Erythroblast (primary cell): ENCODE results near the gene LYPD4.

Source experiments
- DNase-seq, 2 experiments: peaks; one replicate each; lab custom pipeline; 2025; lab: John Stamatoyannopoulos, UW
- GATA1 ChIP-seq: IDR thresholded peaks from 2 replicates; pipeline ENCODE4 v1.6.1; 2011; ENCODE audit warnings: low read depth, mild to moderate bottlenecking, control low read depth, low read length, moderate library complexity
- POLR2A ChIP-seq: IDR thresholded peaks from 2 replicates; pipeline ENCODE4 v1.6.1; 2011; ENCODE audit warnings: mild to moderate bottlenecking, low read length

The LYPD4 gene

DNA sequence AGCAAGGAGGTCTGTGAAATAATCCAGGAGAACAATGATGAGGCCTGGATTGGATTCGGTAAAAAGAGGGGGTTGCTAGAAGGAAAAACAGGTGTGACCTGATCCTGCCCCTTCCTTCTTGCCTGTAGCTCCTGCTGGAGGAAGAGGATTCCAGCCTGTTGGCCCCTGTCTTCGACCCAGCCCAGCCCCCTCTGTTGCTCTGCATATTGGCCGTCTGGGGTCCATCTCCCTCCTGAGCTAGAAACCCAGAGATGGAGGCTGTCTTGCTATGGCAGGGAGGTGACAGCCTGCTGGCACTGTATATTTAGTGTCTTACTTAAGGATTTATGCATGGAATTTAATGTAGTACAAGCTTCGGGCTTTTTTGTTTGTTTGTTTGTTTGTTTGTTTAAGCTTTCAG is 7.0 kb upstream of the LYPD4 start:
- no peak for TF ChIP-seq GATA1
- no peak for TF ChIP-seq POLR2A
- no peak for DNase-seq

DNA sequence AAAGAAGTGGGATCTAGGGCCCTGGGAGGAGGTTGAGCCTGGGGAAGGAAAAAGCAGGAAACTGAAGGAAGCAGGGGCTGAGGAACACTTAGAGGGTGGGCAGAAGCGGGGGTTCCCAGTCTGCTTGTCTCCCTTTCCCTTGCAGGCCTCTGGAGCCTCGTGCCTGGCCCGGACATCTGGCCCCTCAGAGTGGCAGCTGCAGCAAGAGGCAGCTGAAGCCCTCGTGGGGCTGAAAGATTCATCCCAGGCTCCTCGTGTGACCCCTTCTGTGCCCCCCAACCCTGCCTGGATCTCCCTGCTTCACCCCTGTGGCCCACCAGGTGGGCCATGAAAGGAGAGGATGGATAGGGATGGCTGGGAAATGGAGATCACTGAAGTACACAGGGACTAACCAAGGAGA is 5.9 kb upstream of the LYPD4 start:
- no peak for DNase-seq
- TF ChIP-seq GATA1: no peak
- TF ChIP-seq POLR2A: no peak

DNA sequence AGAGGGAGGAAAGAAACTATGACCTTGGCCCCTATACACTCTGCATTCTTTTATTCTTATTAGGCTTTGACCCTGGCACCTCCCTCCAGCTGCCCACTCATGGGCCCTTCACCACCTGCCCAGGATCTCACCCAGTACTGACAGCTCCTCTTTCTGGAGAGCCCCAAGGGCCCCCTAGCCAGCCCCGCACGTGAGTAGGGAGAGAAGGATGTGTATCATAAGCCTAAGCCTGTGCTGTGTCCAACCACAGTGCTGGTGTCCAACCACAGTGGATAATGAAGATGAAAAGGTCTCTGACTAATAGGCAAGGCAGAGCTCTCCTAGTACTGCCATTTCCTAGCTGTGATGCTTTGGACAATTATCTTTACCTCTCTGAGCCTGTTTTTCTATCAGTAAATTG is 4.6 kb upstream of the LYPD4 start:
- TF ChIP-seq GATA1 (no peak), POLR2A (no peak)

DNA sequence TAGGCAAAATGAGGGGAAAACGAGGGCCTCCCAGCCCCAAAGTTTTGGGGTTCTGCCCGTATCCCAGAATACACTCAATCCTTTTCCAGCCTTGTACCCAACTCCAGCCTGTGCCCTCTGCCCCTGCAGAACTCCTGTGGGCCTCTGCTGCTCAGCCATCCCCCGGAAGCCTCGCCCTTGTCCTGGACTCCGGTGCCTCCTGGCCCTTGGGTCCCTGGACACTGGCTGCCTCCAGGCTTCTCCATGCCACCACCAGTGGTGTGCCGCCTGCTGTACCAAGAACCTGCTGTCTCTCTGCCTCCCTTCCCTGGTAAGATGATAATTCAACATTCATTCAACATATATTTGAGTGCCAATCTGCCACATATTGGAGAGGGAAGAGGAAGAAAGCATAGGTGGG is 4.2 kb upstream of the LYPD4 start:
- no peak for TF ChIP-seq POLR2A
- no peak for TF ChIP-seq GATA1
- no peak for DNase-seq

More for the DNA sequence above, 4.6 kb upstream of the LYPD4 start:
- DNase-seq: no peak

DNA sequence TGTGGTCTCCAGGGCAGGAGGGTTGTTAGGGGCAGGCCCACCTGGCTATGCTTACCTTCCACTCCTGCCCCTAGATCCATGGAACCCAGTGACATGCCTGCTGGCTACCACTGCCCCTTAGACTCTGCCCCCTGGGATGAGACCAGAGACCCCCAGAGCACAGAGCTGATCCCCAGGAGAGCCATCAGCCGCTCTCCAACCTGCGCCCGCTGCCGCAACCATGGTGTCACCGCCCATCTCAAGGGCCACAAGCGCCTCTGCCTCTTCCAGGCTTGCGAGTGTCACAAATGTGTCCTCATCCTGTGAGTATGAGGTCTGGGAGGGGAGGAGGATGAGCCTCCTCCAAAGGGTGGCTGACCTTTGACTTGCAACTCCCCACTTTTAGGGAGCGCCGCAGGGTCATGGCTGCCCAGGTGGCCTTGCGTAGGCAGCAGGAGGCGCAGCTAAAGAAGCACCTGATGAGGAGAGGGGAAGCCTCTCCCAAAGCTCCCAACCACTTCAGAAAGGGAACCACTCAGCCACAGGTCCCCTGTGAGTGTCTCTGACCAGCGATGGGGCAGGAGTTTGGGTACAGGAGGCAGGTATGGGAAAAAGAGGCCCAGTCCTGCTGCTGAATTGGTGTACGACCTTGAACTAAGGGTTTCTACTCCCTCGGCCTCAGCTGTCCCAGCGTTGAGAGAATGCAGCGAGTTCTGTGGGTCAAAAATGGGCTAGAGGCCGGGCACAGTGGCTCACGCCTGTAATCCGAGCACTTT is 3.0 kb upstream of the LYPD4 start:
- no peak for DNase-seq
- TF ChIP-seq GATA1: no peak
- no peak for TF ChIP-seq POLR2A

DNA sequence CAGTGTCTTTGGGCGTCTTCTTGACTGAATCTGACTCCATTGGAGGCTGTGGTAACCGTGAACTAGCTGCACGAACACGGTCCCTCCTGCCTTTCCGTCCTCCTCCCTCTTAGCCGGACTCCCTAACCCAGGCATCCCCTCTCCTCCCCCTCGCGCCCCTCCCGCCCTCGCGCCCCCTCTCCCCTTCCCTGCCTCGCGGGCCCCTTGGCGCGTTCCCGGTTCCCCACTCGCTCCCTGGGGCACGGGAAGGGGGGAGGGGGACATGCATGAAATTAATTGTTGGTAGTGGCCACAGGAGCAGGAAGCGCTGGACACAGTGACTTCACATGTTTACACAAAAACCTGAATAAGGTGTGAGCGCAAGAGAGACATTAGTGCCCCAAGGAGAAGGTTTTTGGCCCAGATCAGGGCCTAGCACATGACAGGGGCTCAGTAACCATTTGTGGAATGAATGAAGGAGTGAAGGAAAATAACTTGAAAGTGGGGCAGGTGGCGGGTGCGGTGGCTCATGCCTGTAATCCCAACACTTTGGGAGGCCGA is 638 bp upstream of the LYPD4 start:
- DNase-seq: no peak

DNA sequence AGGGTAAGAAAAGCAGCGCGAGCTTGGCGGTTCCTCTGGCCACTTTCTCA is 343 bp upstream of the LYPD4 start, which contains the start of gene DMRTC2:
TSS of gene DMRTC2 (plus strand) at position 42 of the 50 bp plus-strand sequence. CDS start 2,387 bp downstream, outside the sequence.
- no peak for TF ChIP-seq GATA1
- no peak for TF ChIP-seq POLR2A
- no peak for DNase-seq

More for the DNA sequence above, 638 bp upstream of the LYPD4 start:
- TF ChIP-seq GATA1 (no peak), POLR2A (no peak)

DNA sequence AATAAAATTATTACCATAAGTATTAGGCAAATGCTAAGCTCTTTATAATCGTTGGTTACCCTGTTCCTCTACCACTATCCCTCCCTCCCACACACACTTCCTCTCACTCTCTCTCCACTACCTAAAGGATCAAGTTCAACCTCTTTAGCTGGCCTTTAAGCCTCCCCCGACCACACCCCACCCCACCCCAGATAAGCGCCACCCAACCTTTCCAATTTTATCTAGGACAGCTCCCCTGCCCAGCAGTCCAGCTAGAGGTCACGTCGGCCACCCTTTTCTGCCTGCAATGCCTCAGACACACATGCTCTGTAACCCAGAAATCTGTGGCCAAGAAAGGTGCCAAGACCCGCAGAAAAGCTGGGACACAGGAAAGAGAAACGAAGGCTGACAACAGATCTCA is 1.1 kb downstream of the LYPD4 start:
- no peak for TF ChIP-seq POLR2A
- no peak for TF ChIP-seq GATA1
- no peak for DNase-seq

DNA sequence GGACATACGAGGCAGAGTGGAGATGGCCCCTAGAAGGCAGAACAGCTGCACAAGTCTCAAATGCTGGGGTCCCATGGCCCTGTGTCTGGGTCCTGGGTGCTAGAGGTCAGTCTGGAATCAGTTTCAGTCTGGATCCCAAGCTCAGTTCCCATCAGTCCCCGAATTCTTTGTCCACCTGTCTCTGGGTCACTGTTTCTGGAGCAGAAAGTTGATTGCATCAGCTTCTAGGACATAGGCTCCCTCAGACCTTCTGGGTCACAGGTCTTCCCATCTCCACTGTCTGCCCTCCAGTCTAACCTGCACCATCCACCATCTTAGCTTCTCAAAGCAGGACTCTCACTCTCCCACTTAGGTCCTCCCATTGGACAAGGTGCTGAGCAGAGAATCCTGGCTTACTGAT is 5.3 kb downstream of the LYPD4 start:
- DNase-seq: no peak
- TF ChIP-seq GATA1 (no peak), POLR2A (no peak)

DNA sequence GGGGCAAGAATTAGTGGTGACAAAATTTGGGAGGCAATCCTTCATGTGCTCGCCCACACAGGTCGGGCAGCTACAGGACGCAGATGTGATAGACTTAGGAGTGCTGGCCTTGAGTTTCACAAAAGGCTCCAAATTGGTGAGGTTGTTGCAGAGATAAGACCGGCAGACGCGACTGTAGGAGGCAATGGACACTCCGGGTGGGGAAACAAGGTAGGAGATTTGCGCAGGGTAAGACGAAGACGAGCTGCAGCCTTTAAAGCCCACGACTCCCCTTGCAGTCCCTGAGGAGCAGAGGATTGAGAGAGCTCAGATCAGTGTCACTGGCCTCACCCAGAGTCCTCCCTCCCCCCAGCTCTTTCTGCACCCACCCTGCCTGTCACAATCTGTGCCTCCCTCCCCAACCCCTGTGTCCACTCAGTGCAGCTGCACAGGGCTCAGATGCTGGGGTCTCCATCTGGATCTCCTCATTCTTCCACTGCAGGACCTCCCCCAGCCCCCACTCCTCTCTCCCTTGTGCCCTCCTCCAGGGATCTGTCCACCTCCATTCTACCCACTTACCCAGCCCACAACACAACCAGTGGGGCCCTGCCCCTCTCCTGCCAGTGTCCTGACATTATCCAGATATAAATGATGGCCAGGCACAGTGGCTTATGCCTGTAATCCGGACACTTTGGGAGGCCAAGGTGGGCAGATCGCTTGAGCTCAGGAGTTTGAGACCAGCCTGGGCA is 6.3 kb downstream of the LYPD4 start:
- TF ChIP-seq GATA1: no peak
- TF ChIP-seq POLR2A: no peak
- no peak for DNase-seq

DNA sequence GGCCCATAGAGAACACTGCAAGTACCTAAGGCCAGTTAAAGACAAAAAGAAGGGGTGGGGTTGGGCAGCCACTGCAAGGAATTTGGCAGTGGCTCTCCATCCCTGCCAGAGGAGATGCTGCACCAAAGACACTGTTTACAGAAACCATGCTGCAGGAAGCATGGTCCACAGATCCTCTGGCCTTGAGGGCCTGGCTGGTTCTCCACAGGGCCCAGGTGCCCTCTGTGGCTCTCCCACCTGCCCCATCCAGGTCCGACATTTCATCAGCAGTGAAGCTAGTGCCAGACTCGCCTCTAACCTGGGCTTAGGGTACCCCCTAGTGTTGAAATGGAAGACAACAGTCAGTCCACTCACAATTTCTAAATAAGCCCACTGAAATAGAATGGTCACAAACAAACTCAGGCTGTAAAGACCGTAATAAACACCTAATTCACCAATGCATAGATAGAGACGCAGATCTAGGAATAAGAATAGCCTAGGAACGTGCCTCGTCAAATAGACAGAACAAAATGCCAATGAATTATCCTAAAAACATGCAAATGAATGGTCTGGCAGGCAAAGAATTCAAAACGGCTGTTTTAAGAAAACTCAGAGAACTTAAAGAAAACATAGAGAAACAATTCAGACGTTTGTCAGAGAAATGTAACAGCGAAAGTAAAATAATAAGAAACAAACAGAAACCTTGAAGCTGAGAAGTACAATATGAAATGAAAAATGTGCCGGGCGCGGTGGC is 23.3 kb downstream of the LYPD4 start:
- DNase-seq: peak; percentile 34 to 60
- TF ChIP-seq POLR2A (no peak), GATA1 (no peak)

DNA sequence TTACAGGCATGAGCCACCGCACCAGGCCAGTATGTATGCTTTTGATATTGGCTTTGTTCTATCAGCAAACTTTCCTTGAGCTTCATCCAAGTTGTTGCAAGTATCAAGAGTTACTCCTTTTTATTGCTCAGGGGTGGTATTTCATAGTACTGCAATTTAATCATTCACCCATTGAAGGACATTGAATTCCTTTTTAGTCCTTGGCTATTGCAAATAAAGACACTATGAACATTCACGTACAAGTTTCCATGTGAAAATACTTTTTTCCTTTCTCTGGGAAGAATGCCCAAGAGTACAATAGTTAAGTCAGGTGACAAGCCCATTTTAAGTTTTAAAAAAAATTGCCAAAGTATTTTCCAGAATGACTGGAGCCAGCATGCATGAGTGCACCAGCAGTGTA is 27.7 kb downstream of the LYPD4 start:
- DNase-seq: no peak
- TF ChIP-seq POLR2A: no peak
- TF ChIP-seq GATA1: no peak

DNA sequence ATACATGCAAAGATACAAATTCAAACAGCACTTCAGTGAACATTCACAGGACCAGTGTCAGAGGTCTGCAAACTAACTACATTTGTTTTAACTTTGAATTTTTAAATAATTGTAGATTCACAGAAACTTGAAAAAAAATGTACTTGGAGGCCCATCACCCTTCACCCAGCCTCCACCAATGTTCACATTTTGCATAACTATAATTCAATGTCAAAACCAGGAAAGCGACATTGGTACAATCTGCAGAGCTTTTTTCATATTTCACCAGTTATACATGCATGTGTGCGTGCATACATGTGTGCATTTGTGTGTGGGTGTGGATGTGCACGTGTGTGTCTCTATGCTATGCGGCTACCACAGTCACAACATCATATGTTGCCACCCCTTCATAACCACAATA is 29.2 kb downstream of the LYPD4 start:
- TF ChIP-seq GATA1 (no peak), POLR2A (no peak)
- DNase-seq: no peak

DNA sequence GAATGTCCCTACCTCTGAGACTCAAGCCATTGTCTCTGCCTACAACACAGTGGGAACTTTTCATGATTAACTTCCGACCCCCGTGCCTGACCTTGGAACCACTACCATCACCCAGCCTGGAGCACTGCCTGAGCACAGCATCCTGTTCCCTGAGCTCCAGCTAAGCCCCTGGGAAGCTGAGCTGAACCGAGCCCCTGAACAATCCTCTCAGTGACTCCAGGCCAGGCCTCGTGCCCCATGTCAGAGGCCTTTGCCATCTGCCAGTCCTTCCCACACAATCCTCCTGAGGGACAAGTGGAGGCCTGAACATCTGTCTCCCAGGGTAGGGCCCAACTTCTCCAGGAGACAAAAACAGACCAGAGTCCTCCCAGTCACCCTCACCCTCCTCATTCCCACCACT is 30.6 kb downstream of the LYPD4 start:
- no peak for DNase-seq
- TF ChIP-seq POLR2A: no peak
- TF ChIP-seq GATA1: no peak

DNA sequence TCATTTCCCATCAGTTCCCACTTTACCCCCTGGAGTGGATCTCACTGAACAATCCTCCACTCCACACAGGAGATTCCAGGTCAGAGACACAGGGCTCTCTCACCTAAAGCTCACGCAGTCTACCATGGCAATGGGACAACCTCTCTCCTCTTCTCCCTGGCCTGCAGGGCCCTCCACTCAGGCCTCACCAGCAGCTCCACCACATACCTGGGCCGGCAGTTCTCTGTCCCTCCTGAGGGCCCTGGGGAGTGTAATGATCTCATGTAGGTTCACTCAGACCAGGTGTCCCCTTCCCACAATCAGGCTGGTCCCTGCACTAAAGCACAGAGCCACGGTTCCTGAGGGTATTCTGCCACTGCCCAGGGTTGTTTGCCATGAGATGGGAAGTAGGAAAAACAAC is 32.5 kb downstream of the LYPD4 start:
- TF ChIP-seq POLR2A: no peak
- DNase-seq: no peak

DNA sequence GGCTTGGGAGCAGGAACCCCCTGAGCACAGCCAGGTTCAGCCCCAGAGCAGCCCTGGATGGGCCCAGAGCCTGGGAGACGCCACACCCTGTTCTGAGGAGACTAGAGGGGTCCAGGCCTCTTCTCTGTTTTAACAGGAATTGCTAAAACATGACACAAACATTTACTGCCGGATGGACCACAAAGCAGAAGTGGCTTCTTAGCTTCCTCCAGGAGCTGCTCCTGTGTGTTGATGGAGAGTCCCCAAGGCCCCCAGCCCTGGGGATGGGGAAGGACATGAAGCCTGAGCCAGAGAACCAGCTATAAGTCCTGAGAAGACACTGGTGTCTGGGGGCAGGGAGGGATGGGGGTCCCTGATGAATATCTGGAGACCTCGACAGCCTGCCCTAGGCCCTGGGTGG is 33.4 kb downstream of the LYPD4 start:
- TF ChIP-seq POLR2A (no peak), GATA1 (no peak)
- DNase-seq: no peak
